Lower lobe of right lung (tissue), 2 donors: ENCODE measurements around the gene MTRF1L. TPM values are rescaled to one million over a fixed set of nuclear protein-coding genes. Genes with fewer than 3 reads are reported as not detected.
"Not testable (repeated sequence)": the region's sequence is repeated elsewhere in the genome, so short reads cannot be mapped to it uniquely, and the experiment has no call there.

Experiments used
- ATAC-seq, 2 donors: fragments of 200-7000 bp; cut with Tn5 transposase; one replicate each; pipeline ENCODE4 v1.9.1; 2020 to 2022; ENCODE audit warnings: mild to moderate bottlenecking in 2 of 2, moderate library complexity in 2 of 2
- DNase-seq: peaks from one replicate; pipeline ENCODE4 v3.0.0-alpha.2; 2020
- H3K27ac ChIP-seq: fragments of 200-600 bp; one replicate; pipeline ENCODE4 v1.8.0; 2022
- H3K27me3 ChIP-seq: fragments of 200-600 bp; one replicate; pipeline ENCODE4 v1.8.0; 2022; ENCODE audit warnings: low read depth
- H3K36me3 ChIP-seq: fragments of 200-600 bp; one replicate; pipeline ENCODE4 v1.8.0; 2022; ENCODE audit warnings: mild to moderate bottlenecking
- H3K4me1 ChIP-seq: fragments of 200-600 bp; one replicate; pipeline ENCODE4 v1.8.0; 2022
- H3K4me3 ChIP-seq: fragments of 200-600 bp; one replicate; pipeline ENCODE4 v1.8.0; 2022; ENCODE audit warnings: mild to moderate bottlenecking
- H3K9me3 ChIP-seq: fragments of 200-600 bp; one replicate; pipeline ENCODE4 v1.8.0; 2022
- intact Hi-C: fragments of 100-400 bp; cut with DNase I; formaldehyde crosslinking; loops from one replicate; pipeline ENCODE4 v1.11.0; 2022
- total RNA-seq: library from RNA; stranded (reverse); fragmentation: NEBNext Ultra II Directional; extraction: Animal tissue kit (Norgen Biotek cat#: 25700); gene quantifications from one replicate; pipeline ENCODE4 v1.2.1, GENCODE V29; 2021
- TF ChIP-seq, protein P1 (sequence below): fragments of 200-600 bp; IDR thresholded peaks from one replicate; pipeline ENCODE4 v1.8.0; 2022; ENCODE audit warnings: antibody characterized with exemption, mild to moderate bottlenecking
- donor health status: DM: no; HTN: yes; CAD: no; lungs with severe emphysema.

MTRF1L gene
- total RNA-seq, 1 donor from 2014 or later: 15.6 TPM

DNA sequence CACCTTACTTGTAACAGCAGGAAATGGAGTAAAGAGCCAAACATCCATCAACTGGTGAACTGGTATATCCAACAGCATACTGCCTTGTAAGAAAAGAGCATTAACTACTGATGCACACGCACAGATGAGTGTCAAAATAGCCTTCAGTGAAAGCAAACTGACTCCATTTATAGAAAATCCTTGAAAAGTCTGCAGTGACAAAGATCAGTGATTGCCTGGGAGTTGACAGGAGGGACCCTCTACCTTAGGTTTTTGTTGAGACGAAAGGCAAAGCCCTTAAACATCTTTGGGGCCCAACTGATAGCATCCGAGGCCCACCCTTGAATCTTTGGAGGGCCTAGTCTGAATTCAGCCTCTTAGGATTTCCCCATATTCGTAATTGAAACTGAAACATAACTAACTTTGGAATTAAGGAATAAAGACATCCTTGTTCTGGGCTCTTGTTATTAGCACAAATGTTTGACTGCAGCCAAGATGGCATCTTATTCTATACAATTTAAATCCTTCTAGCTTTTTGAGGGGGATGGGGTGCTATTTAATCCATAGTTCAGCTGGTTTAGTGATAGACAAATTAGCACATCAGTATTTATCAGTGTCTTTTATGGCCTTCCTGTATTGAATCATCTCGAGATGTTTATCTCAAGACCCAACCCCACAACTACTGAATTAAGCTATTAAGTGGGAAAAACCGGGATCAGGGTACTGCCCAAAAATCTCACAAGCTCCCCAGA lies 32.7 kb downstream of the MTRF1L start:
- Histone ChIP-seq H3K4me1 (peaks cover 13% of the 10 kb centered on the region), H3K27ac (no peak overlapping the region), H3K4me3 (no peak overlapping the region), H3K9me3 (no peaks in the 10 kb centered on the region), H3K36me3 (peaks cover 49% of the 10 kb centered on the region), H3K27me3 (no peaks in the 10 kb centered on the region)
- intact Hi-C loops: no loop called here
- DNase-seq: no peak
- TF ChIP-seq, protein P1, sequence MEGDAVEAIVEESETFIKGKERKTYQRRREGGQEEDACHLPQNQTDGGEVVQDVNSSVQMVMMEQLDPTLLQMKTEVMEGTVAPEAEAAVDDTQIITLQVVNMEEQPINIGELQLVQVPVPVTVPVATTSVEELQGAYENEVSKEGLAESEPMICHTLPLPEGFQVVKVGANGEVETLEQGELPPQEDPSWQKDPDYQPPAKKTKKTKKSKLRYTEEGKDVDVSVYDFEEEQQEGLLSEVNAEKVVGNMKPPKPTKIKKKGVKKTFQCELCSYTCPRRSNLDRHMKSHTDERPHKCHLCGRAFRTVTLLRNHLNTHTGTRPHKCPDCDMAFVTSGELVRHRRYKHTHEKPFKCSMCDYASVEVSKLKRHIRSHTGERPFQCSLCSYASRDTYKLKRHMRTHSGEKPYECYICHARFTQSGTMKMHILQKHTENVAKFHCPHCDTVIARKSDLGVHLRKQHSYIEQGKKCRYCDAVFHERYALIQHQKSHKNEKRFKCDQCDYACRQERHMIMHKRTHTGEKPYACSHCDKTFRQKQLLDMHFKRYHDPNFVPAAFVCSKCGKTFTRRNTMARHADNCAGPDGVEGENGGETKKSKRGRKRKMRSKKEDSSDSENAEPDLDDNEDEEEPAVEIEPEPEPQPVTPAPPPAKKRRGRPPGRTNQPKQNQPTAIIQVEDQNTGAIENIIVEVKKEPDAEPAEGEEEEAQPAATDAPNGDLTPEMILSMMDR: no peak
- ATAC-seq: no peak

GRCh38 chr6:152966168-152966894 lies 36.2 kb downstream of the MTRF1L start:
- ATAC-seq: not testable (repeated sequence)

DNA sequence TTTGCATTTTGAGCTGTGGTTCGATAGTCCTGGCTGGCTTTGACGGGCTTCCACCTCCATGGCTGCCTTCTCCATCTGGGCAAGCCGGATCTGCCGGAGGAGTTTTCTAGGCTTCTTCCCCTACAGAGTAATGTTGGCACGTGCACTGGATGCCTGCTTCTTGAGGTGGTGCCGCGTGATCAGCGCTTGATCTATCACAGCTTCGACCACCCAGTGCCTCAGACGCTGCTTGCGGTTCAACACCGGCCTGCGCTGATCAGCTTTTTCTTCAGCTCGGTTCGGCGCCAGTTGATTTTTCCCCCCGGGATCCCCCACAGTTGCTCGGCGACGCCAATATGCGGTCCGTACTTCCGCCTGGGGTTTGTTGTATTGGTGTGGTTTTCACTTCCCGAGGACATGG lies 43.2 kb downstream of the MTRF1L start:
- H3K36me3 ChIP-seq: no peaks in the 10 kb centered on the region
- no peaks in the 10 kb centered on the region for H3K27me3 ChIP-seq
- TF ChIP-seq, protein P1: no peak
- no peak for ATAC-seq
- no peak for DNase-seq
- H3K9me3 ChIP-seq: no peaks in the 10 kb centered on the region
- no peak overlapping the region for H3K4me3 ChIP-seq
- intact Hi-C loops: no loop called here
- H3K4me1 ChIP-seq: no peaks in the 10 kb centered on the region
- no peak overlapping the region for H3K27ac ChIP-seq

More at GRCh38 chr6:152966168-152966894, 36.2 kb downstream of the MTRF1L start:
- H3K4me3 ChIP-seq, H3K27ac ChIP-seq, intact Hi-C loops, H3K9me3 ChIP-seq, DNase-seq, H3K27me3 ChIP-seq, H3K4me1 ChIP-seq: not testable (repeated sequence)
- H3K36me3 ChIP-seq: peaks cover 14% of the 10 kb centered on the region

DNA sequence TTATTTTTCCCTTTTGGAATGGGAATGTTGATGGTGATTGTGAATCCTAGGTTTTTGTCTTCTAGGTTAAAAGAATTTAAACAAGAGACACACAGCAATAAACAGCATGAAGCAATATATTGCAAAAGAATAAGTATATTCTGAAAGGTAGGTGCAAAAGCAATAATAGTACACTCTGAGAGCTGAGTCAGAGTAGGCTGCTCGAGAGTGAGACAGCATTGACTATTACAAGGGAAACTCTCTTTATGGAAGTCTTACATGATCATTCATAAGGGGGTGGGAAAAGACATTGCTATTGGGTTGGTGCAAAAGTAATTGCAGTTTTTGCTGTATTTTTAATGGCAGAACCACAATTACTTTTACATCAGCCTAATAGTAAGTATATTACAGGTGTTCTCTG lies 44.7 kb downstream of the MTRF1L start:
- no peaks in the 10 kb centered on the region for H3K27me3 ChIP-seq
- no peak overlapping the region for H3K27ac ChIP-seq
- DNase-seq (no peak), ATAC-seq (no peak)
- no peaks in the 10 kb centered on the region for H3K36me3 ChIP-seq
- no peaks in the 10 kb centered on the region for H3K9me3 ChIP-seq
- H3K4me1 ChIP-seq: no peaks in the 10 kb centered on the region
- TF ChIP-seq, protein P1: no peak
- intact Hi-C loops: no loop called here
- no peak overlapping the region for H3K4me3 ChIP-seq

DNA sequence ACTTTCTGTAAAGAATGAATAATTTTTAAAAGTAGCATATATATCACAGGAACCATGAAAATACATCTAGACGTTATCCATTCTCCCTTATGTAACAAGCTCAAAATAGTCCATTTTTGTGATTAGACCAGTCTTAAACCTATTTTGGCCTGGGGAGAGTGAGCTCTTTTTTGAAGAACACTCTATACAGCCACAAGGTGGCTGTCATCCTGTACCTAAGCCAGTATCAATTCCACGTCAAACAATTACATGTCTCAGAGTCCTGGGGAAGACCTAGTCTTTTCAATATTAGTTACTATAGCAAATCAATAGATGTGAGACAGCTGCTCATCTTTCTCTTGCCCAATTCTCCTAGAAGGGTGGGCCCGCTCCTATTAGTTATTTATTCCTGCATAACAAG lies 48.1 kb downstream of the MTRF1L start:
- intact Hi-C loops: no loop called here

More for the DNA sequence above, 48.1 kb downstream of the MTRF1L start:
- no peaks in the 10 kb centered on the region for H3K9me3 ChIP-seq
- DNase-seq (no peak), ATAC-seq (no peak)
- peaks cover 6% of the 10 kb centered on the region for H3K27me3 ChIP-seq
- H3K27ac ChIP-seq: no peak overlapping the region
- no peaks in the 10 kb centered on the region for H3K4me1 ChIP-seq
- no peak overlapping the region for H3K4me3 ChIP-seq
- TF ChIP-seq, protein P1: no peak
- H3K36me3 ChIP-seq: no peaks in the 10 kb centered on the region
